ENCODE data around the gene SOX18. TPM values are rescaled to one million over a fixed set of nuclear protein-coding genes. Genes with fewer than 3 reads are reported as not detected.

The SOX18 gene
- total and polyA plus RNA-seq, 2 of the 13 experiments (the other 11 are each of a cell fraction or from before 2014, with no cell fraction given) = 1.6 to 1.9 TPM

DNA sequence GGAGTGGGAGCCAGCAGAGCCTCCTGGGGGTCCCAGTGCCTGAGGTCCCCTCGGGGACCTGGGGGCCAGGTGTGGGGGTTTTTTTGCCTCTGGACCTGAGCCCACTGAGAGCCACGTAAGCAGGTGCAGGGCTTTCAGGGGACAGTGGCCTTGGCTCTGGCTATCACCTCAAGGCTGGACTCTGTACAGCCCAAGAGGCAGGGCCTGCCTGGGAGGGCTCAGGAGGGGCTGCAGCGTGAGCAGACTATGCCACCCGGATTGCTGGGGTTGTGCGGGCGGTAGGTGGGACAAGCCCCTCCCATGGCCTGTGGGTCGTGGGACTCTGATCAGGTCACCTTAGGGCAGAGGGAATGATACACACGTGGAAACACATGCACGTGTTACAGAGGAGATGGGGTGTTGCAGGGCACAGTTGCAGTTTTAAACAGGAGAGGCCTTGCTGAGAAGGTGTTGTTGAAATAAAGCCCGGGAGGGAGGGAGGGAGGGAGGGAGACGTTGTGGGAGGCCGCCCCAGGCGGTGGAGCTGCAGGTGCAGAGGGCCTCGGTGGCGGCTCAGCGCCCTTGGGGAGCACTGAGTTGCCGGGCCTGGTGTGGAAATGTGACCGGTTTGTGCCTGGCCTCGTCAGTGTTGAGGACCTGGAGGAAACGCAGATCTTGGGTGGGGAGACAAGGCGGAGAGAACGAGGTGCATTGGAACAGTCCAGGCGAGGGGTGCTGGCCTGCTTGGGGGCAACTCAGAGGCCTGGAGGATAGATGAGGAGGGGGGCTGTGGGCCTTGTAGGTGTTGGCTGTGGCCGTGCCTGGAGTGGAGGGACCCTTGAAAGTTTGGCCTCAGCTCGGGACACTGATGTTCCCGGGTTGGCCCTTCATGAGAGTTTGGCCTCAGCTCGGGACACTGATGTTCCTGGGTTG lies 15.9 kb upstream of the SOX18 start (continued):
- TF ChIP-seq, protein P1, sequence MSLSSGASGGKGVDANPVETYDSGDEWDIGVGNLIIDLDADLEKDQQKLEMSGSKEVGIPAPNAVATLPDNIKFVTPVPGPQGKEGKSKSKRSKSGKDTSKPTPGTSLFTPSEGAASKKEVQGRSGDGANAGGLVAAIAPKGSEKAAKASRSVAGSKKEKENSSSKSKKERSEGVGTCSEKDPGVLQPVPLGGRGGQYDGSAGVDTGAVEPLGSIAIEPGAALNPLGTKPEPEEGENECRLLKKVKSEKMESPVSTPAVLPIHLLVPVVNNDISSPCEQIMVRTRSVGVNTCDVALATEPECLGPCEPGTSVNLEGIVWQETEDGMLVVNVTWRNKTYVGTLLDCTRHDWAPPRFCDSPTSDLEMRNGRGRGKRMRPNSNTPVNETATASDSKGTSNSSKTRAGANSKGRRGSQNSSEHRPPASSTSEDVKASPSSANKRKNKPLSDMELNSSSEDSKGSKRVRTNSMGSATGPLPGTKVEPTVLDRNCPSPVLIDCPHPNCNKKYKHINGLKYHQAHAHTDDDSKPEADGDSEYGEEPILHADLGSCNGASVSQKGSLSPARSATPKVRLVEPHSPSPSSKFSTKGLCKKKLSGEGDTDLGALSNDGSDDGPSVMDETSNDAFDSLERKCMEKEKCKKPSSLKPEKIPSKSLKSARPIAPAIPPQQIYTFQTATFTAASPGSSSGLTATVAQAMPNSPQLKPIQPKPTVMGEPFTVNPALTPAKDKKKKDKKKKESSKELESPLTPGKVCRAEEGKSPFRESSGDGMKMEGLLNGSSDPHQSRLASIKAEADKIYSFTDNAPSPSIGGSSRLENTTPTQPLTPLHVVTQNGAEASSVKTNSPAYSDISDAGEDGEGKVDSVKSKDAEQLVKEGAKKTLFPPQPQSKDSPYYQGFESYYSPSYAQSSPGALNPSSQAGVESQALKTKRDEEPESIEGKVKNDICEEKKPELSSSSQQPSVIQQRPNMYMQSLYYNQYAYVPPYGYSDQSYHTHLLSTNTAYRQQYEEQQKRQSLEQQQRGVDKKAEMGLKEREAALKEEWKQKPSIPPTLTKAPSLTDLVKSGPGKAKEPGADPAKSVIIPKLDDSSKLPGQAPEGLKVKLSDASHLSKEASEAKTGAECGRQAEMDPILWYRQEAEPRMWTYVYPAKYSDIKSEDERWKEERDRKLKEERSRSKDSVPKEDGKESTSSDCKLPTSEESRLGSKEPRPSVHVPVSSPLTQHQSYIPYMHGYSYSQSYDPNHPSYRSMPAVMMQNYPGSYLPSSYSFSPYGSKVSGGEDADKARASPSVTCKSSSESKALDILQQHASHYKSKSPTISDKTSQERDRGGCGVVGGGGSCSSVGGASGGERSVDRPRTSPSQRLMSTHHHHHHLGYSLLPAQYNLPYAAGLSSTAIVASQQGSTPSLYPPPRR (CRISPR knock-in tag; IDR thresholded peaks at IDR 0.05; ENCODE audit: borderline replicate concordance) = peak; percentile 89
- TF ChIP-seq, protein P2, sequence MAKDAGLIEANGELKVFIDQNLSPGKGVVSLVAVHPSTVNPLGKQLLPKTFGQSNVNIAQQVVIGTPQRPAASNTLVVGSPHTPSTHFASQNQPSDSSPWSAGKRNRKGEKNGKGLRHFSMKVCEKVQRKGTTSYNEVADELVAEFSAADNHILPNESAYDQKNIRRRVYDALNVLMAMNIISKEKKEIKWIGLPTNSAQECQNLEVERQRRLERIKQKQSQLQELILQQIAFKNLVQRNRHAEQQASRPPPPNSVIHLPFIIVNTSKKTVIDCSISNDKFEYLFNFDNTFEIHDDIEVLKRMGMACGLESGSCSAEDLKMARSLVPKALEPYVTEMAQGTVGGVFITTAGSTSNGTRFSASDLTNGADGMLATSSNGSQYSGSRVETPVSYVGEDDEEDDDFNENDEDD (CRISPR knock-in tag; IDR thresholded peaks at IDR 0.05; ENCODE audit: borderline replicate concordance) = peak; percentile 55; the same call in 1 of the 2 replicates
- peak; percentile 96 for TF ChIP-seq ZNF326 (CRISPR knock-in tag; IDR thresholded peaks at IDR 0.05; ENCODE audit: borderline replicate concordance)
- TF ChIP-seq ZNF383 (CRISPR knock-in tag; IDR thresholded peaks at IDR 0.05; ENCODE audit: borderline replicate concordance) = no peak
- TF ChIP-seq, protein P3, sequence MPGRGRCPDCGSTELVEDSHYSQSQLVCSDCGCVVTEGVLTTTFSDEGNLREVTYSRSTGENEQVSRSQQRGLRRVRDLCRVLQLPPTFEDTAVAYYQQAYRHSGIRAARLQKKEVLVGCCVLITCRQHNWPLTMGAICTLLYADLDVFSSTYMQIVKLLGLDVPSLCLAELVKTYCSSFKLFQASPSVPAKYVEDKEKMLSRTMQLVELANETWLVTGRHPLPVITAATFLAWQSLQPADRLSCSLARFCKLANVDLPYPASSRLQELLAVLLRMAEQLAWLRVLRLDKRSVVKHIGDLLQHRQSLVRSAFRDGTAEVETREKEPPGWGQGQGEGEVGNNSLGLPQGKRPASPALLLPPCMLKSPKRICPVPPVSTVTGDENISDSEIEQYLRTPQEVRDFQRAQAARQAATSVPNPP (CRISPR knock-in tag; IDR thresholded peaks at IDR 0.05) = 0 out of 2 replicates have a peak, but pooled peaks have one; percentile 42
- no peak for TF ChIP-seq ZNF530 (CRISPR knock-in tag; IDR thresholded peaks at IDR 0.05; ENCODE audit: low read depth)
- no peak for TF ChIP-seq RCOR2 (CRISPR knock-in tag; IDR thresholded peaks at IDR 0.05)
- TF ChIP-seq NFE2 (CRISPR knock-in tag; IDR thresholded peaks at IDR 0.05) = no peak
- TF ChIP-seq SETDB1 (CRISPR knock-in tag; IDR thresholded peaks at IDR 0.05; ENCODE audit: borderline replicate concordance) = no peak
- TF ChIP-seq ZNF33A (CRISPR knock-in tag; IDR thresholded peaks at IDR 0.05; ENCODE audit: borderline replicate concordance) = no peak
- TF ChIP-seq, protein P4, sequence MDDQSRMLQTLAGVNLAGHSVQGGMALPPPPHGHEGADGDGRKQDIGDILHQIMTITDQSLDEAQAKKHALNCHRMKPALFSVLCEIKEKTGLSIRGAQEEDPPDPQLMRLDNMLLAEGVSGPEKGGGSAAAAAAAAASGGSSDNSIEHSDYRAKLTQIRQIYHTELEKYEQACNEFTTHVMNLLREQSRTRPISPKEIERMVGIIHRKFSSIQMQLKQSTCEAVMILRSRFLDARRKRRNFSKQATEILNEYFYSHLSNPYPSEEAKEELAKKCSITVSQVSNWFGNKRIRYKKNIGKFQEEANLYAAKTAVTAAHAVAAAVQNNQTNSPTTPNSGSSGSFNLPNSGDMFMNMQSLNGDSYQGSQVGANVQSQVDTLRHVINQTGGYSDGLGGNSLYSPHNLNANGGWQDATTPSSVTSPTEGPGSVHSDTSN (CRISPR knock-in tag; IDR thresholded peaks at IDR 0.05; ENCODE audit: borderline replicate concordance) = no peak
- TF ChIP-seq, protein P5, sequence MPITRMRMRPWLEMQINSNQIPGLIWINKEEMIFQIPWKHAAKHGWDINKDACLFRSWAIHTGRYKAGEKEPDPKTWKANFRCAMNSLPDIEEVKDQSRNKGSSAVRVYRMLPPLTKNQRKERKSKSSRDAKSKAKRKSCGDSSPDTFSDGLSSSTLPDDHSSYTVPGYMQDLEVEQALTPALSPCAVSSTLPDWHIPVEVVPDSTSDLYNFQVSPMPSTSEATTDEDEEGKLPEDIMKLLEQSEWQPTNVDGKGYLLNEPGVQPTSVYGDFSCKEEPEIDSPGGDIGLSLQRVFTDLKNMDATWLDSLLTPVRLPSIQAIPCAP (CRISPR knock-in tag; IDR thresholded peaks at IDR 0.05; ENCODE audit: low read depth) = peak; percentile 77; the same call in 1 of the 2 replicates
- TF ChIP-seq CBX5 (CRISPR knock-in tag; IDR thresholded peaks at IDR 0.05; ENCODE audit: borderline replicate concordance) = no peak
- TF ChIP-seq, protein P6, sequence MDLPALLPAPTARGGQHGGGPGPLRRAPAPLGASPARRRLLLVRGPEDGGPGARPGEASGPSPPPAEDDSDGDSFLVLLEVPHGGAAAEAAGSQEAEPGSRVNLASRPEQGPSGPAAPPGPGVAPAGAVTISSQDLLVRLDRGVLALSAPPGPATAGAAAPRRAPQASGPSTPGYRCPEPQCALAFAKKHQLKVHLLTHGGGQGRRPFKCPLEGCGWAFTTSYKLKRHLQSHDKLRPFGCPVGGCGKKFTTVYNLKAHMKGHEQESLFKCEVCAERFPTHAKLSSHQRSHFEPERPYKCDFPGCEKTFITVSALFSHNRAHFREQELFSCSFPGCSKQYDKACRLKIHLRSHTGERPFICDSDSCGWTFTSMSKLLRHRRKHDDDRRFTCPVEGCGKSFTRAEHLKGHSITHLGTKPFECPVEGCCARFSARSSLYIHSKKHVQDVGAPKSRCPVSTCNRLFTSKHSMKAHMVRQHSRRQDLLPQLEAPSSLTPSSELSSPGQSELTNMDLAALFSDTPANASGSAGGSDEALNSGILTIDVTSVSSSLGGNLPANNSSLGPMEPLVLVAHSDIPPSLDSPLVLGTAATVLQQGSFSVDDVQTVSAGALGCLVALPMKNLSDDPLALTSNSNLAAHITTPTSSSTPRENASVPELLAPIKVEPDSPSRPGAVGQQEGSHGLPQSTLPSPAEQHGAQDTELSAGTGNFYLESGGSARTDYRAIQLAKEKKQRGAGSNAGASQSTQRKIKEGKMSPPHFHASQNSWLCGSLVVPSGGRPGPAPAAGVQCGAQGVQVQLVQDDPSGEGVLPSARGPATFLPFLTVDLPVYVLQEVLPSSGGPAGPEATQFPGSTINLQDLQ (CRISPR knock-in tag; IDR thresholded peaks at IDR 0.05) = no peak
- peak; percentile 74; the same call in 1 of the 2 replicates for TF ChIP-seq TARDBP (CRISPR knock-in tag; IDR thresholded peaks at IDR 0.05)

Measured in HepG2 (cell line).